ENCODE data around the gene ACSS3. TPM values are rescaled to one million over a fixed set of nuclear protein-coding genes. Genes with fewer than 3 reads are reported as not detected.

Gene ACSS3
- total and polyA plus RNA-seq, 8 donors: 0.73 to 28.5 (median 4.6) TPM

GRCh38 chr12:81083018-81083417 is 5.1 kb downstream of the ACSS3 start:
- intact Hi-C loops (cut with DNase I; ENCODE audit: low total_unique reads): no loop called here
- no peaks in the 10 kb centered on the region for H3K9me3 ChIP-seq
- peaks cover 0 to 8% (median 4%) of the 10 kb centered on the region in 3 donors for H3K27me3 ChIP-seq
- H3K4me1 ChIP-seq: peaks cover 0 to 17% (median 2%) of the 10 kb centered on the region in 4 donors
- TF ChIP-seq CTCF (IDR thresholded peaks at IDR 0.05) (no peak), POLR2A (IDR thresholded peaks at IDR 0.05) (no peak), EP300 (IDR thresholded peaks at IDR 0.05) (no peak), POLR2AphosphoS5 (IDR thresholded peaks at IDR 0.05) (no peak)
- H3K36me3 ChIP-seq: no peaks in the 10 kb centered on the region
- 82 to 100% (median 85%) methylated on average over 1 of the region's 1 CpG; no CpG with 5 or more reads in 1 of the 5 donors for WGBS, 5 donors
- no peak for DNase-seq
- H3K4me3 ChIP-seq: no peak overlapping the region
- no peak overlapping the region for H3K27ac ChIP-seq

GRCh38 chr12:81083906-81084513 is 6.1 kb downstream of the ACSS3 start:
- Histone ChIP-seq H3K27me3 (no peaks in the 10 kb centered on the region), H3K36me3 (no peaks in the 10 kb centered on the region), H3K4me1 (peaks cover 0 to 9% (median 0%) of the 10 kb centered on the region in 4 donors), H3K4me3 (no peak overlapping the region), H3K27ac (peak overlapping the region in 1 of 5 donors; percentile 27), H3K9me3 (no peaks in the 10 kb centered on the region)
- no peak for DNase-seq
- intact Hi-C loops (cut with DNase I; ENCODE audit: low total_unique reads): no loop called here
- TF ChIP-seq POLR2A (IDR thresholded peaks at IDR 0.05) (no peak), EP300 (IDR thresholded peaks at IDR 0.05) (no peak), POLR2AphosphoS5 (IDR thresholded peaks at IDR 0.05) (no peak), CTCF (IDR thresholded peaks at IDR 0.05) (no peak)
- WGBS, 5 donors: 64 to 83% (median 77%) methylated on average over 7 of the region's 7 CpGs

GRCh38 chr12:81084811-81085350 is 7.0 kb downstream of the ACSS3 start:
- H3K27me3 ChIP-seq: no peaks in the 10 kb centered on the region
- no peak overlapping the region for H3K4me3 ChIP-seq
- intact Hi-C loops (cut with DNase I; ENCODE audit: low total_unique reads): no loop called here
- 57 to 68% (median 67%) methylated on average over 1 of the region's 1 CpG for WGBS, 5 donors
- no peak for DNase-seq
- peaks cover 0 to 9% (median 0%) of the 10 kb centered on the region in 4 donors for H3K4me1 ChIP-seq
- no peaks in the 10 kb centered on the region for H3K36me3 ChIP-seq
- peak overlapping the region in 1 of 5 donors; percentile 51 for H3K27ac ChIP-seq
- no peak for TF ChIP-seq EP300 (IDR thresholded peaks at IDR 0.05)
- no peak for TF ChIP-seq CTCF (IDR thresholded peaks at IDR 0.05)
- no peak for TF ChIP-seq POLR2AphosphoS5 (IDR thresholded peaks at IDR 0.05)
- no peak for TF ChIP-seq POLR2A (IDR thresholded peaks at IDR 0.05)
- no peaks in the 10 kb centered on the region for H3K9me3 ChIP-seq

GRCh38 chr12:81085832-81086231 is 8.0 kb downstream of the ACSS3 start:
- intact Hi-C loops (cut with DNase I; ENCODE audit: low total_unique reads): no loop called here
- TF ChIP-seq CTCF (IDR thresholded peaks at IDR 0.05) (no peak), POLR2AphosphoS5 (IDR thresholded peaks at IDR 0.05) (no peak), EP300 (IDR thresholded peaks at IDR 0.05) (no peak), POLR2A (IDR thresholded peaks at IDR 0.05) (no peak)
- WGBS, 5 donors: 34 to 59% (median 40%) methylated on average over 2 of the region's 2 CpGs
- no peak for DNase-seq
- Histone ChIP-seq H3K4me1 (no peaks in the 10 kb centered on the region), H3K4me3 (no peak overlapping the region), H3K27me3 (no peaks in the 10 kb centered on the region), H3K36me3 (no peaks in the 10 kb centered on the region), H3K27ac (peak overlapping the region in 1 of 5 donors; percentile 51), H3K9me3 (no peaks in the 10 kb centered on the region)

Measured in stomach (tissue), 9 donors.